ENCODE measurements around the gene LILRB1.
"Not testable (repeated sequence)": the region's sequence is repeated elsewhere in the genome, so short reads cannot be mapped to it uniquely, and the experiment has no call there.

Gene LILRB1

DNA sequence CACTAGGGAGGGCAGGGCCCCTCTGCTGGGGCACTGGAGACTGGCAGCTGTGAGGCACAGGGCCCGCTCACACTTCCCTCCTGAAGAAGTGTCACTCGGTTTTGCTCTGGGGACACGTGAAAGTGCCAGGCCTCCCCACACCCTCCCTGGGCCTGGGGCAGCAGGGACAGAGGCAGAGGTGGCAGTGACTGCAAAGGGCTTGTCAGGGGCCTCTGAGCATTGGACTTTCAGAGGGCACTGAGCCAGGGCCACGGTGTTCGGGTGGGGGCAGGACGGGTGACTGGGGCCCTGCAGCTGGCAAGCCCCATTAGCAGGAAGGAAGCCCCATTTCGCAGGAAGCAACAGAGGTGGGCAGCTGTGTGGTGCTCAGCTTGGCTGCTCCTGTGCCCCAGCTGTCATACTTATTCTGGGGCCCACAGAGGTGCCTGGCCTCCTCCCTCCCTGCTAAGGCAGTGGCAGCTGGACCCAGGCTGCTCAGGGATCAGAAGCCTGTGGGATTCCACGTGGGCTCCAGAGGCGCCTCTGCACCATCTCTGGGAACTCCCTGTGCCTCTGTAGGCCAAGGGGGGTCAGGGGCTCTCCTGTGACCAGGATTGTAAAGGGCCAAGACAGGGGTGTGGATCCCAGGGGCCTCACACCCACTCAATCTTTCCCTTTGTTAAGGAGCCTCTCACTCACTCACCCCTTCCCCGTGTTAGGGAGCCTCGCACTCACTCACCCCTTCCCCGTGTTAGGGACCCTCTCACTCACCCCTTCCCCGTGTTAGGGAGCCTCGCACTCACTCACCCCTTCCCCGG is 5.2 kb upstream of the LILRB1 start:
- not testable (repeated sequence) for DNase-seq (ENCODE audit: low spot score)

DNA sequence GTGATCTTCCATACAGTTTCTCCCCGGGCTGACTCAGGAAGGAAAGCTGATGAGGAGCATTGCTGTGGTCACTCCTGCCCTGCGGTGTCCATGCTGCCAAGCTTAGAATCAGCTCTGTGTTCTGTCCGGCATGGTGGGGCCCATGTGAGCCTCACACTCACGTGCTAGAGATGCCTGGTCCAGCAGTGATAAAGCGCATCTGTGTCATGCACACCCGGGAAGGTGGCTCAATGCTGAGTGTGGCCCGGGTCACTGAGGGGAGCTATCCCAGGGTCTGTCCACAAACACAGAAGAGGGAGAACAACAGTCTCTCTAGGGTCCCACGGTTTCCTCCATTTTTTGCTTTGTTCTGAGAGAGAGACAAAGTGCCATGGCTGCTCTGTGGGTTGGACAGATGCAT is 3.5 kb upstream of the LILRB1 start:
- DNase-seq (ENCODE audit: low spot score): no peak

DNA sequence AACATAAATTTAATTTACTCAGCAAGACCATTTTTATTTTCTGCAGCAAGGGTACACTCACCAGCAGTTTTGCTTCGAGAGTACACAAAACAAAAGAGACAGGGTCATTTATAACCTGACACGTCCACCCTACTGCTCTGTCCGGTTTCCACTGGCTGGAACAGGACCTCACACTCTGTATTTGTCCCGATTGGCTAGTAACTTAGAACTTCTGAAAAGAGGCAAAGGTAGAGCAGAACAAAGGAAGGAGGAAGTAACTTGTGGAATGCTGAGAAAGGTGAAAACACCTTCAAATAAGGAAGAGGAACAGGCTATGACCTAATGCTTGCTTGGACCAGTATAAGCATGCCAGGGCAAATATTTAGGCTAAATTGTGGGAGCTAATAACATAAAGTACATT is 2.4 kb upstream of the LILRB1 start:
- DNase-seq (ENCODE audit: low spot score): not testable (repeated sequence)

DNA sequence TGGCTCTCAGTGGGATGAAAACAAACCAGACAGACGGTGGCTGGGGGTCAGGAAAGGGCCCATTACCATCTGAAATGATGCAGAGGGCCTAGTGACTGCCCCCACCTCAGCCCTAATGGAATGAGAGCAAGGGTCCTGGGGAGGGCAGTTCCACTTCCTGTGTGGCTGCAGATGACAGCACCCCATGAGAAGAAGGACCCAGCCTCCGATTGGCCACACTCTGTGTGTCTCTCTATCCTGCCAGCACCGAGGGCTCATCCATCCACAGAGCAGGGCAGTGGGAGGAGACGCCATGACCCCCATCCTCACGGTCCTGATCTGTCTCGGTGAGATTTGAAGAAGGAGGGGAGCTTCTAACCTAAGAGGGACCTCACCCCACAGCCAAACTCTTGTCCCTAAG is 498 bp downstream of the LILRB1 start:
- DNase-seq (ENCODE audit: low spot score): peak; percentile 4

DNA sequence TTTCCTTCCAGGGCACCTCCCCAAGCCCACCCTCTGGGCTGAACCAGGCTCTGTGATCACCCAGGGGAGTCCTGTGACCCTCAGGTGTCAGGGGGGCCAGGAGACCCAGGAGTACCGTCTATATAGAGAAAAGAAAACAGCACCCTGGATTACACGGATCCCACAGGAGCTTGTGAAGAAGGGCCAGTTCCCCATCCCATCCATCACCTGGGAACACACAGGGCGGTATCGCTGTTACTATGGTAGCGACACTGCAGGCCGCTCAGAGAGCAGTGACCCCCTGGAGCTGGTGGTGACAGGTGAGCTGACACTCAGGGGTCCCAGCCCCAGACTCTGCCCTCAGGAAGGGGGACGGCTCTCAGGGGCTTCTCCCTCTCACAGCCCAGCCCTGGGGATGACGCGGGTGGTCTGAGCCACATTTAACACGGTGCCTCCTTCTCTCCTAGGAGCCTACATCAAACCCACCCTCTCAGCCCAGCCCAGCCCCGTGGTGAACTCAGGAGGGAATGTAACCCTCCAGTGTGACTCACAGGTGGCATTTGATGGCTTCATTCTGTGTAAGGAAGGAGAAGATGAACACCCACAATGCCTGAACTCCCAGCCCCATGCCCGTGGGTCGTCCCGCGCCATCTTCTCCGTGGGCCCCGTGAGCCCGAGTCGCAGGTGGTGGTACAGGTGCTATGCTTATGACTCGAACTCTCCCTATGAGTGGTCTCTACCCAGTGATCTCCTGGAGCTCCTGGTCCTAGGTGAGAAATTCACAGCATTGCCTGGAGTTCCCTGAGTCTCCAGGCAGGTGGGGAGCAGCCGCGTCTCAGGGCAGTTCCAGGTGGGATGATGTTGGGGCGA is 1.4 kb downstream of the LILRB1 start:
- not testable (repeated sequence) for DNase-seq (ENCODE audit: low spot score)

DNA sequence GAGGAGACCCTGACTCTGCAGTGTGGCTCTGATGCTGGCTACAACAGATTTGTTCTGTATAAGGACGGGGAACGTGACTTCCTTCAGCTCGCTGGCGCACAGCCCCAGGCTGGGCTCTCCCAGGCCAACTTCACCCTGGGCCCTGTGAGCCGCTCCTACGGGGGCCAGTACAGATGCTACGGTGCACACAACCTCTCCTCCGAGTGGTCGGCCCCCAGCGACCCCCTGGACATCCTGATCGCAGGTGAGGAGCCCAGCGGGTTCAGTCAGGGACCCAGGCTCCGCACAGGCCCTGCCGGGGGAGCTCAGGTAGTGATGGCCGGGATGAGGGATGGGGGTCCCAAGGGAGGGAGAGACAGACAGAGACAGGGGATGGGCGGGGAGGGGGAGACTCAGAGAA is 2.2 kb downstream of the LILRB1 start:
- not testable (repeated sequence) for DNase-seq (ENCODE audit: low spot score)

DNA sequence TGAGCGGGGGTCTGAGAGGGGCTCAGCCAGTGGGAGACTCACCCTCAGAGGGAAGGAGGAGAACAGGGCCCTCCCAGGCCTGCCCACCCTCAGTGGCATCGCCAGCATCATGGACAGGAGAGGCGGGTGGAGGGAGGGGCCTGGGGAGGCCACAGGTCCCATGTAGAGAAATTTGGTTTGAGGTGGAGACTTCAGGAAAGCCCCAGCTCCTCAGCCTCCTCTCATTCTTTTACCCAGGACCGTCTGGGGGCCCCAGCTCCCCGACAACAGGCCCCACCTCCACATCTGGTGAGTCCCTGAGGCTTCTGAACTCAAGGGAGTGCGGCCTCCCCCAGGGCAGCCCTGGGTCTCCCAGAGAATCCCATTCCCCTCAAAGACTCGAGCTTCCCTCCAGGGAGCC is 3.1 kb downstream of the LILRB1 start:
- no peak for DNase-seq (ENCODE audit: low spot score)

DNA sequence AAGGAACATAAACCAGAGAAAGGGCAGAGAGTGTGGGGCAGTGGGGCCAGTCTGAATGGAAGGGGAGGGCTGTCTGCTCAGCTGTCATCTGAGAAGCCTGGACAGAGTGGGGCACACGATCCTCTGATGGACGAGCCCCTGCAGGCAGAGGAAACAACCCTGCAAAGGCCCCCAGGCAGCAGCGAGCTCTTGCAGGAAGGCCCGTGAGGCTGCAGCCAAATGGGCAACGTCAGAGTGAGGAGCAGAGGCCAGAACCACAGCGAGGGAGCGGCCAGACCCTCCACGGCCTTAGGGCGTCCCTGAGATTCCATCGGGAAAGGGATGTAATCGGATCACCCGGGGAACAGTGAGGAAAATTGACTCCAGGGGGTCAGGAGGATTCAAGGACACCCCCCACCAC is 5.8 kb downstream of the LILRB1 start:
- not testable (repeated sequence) for DNase-seq (ENCODE audit: low spot score)

DNA sequence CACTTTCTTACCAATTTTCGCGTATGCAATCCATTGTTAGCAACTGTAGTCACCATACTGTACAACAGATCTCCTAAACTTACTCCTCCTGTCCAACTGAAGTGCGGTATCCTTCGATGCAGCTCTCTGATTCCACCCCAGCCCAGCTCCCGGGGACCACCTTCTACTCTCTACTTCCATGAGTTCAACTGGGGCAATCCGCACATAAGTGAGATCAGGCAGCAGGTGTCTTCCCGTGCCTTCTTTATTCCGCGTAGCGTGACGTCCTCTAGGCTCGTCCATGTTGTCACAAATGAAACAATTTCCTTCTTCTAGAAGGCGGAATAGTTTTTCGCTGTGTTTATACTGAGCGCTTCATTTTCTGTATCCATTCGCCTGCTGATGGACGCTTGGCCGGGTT is 8.4 kb downstream of the LILRB1 start:
- DNase-seq (ENCODE audit: low spot score): no peak

DNA sequence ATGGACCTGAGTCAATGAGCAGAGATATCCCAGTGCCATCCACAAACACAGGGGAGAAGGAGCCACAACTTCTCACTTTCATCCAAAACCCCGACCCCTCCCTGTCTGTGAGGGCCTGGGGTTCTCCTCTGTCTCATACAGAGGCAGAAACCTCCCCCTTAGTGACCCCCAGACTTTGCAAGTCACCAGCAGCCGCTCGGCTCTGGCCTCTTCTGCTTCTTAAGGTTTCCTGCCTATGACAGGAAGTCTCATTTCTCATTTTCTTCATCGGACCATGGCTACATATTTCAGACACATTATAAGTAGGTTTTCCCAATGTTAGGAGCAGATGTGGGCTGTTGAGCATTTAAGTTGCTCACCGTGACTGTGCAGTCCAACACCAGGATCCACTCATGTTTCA is 12.7 kb downstream of the LILRB1 start:
- not testable (repeated sequence) for DNase-seq (ENCODE audit: low spot score)

DNA sequence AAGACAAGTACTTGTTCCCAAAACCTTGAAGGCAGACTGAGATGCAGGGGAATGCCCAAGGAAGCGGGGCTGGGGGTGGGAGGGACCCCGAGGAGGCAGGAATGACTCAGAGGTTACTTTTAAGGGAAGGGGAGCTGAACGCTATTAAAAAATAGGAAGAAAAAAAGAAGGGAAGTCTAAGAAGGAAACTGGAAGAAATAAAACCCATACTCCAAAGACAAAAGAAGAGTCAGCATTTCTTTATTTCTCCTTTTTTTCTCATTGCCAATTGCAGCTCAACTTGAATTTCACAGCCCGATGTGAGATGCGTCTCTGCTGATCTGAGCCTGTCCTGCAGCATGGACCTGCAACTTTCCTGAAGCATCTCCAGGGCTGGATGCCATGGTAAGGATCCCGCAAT is 13.3 kb downstream of the LILRB1 start:
- DNase-seq (ENCODE audit: low spot score): not testable (repeated sequence)

DNA sequence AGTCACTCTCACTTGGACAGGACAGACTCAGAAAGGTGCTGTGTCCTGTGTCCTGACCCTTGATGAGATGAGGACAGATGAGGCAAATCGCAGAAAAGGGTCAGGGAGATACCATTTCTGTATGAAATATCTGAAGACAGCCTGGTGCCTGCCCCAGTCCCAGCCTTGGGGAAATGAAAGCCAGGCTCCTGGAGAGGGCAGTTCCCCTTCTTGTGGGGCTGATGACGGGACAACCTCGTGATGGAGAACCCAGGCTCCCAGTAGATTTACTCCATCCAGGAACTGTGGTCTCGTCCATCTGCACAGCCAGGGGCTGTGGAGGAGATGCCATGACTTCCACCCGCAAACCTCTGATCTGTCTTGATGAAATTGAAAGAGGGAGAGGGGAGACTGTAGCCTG is 13.8 kb downstream of the LILRB1 start:
- DNase-seq (ENCODE audit: low spot score): peak; percentile 45

DNA sequence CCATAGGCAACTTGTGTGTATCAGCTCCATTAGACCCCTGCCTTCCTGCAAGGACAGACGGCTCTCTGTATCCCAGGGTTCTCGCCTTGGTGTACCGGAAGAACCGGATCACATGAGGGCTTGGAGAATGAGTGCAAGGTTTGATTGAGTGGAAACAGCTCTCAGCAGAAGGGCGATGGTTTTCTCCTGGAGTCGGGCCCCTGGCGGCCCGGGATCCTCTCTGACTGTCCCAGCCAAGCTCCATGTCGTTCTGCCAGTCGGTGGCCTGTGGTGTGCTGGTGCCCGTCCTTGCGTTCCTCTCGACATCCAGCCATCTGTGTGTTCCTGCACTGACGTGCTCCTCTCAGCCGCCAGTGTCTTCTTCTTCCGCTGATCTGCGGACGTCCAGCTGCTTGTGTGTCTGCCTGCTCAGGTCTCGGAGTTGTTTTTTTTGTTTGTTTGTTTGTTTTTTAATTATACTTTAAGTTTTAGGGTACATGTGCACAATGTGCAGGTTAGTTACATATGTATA is 16.1 kb downstream of the LILRB1 start:
- DNase-seq (ENCODE audit: low spot score): no peak

DNA sequence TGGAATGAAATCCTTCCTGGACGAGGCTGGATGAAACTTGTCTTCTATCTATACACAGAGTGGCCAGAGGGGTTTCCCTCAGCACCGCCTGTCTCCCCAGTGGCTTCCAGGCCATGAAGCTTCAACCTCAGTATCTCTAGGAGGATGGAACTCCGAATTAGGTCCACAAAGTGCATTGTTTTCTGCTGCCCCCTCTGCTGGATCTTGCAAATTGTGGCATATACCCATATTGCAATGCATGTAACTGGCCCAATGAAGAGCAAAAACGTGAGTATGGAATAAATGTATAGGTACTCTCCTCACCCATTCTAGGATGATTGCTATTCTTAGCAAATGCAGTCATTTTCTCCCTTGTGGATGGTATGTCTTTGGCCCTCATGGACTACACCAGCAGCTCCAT is 17.8 kb downstream of the LILRB1 start:
- DNase-seq (ENCODE audit: low spot score): no peak

DNA sequence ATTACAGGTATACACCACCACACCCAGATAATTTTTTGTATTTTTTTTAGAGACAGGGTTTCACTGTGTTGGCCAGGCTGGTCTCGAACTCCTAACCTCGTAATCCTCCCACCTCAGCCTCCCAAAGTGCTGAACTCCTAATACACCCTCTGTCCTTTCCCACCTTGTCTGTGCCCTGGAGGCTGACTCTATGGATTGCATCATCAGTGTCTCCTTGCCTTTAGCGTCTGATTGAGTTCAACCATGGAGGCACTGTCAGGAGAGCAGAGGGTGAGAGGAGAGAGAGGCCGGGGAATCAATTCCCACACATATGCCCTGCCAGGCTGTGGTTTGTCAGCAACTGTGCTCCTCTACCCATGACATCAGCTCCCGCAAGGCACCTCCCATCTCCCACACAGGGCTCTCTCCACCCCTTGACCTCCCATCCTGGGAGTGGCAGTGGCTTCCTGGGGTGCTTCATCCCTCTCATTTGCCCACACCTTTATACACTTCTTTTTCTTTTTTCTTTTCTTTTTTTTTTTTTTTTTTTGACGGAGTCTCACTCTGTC is 19.9 kb downstream of the LILRB1 start:
- DNase-seq (ENCODE audit: low spot score): no peak

DNA sequence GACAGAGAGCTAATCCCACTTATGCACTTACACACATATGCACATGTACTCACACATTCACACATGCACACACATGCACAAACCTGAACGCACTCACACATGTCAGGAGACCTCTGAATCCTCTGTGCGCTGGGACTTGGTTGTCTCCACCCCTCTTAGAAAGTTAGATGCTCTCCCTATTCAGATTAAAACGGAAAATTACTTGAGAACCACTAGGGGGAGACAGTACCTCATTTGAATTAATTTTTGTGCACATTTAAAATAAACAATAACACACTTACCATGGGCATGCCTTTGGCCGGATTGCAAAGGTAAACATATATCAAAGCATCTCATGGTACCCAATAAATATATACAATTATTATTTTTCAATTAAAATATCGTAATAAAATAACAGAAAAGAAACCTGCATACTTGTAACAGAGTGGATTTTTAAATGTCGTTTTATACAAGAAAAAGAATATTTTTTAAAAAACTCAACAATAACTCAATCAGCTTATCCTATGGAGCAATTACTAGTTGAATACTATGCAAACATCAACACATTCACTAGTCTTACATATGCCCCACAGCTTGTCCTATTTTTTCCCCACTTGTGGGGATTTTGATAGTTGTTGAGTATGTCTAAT is 23.0 kb downstream of the LILRB1 start:
- peak; percentile 21 for DNase-seq (ENCODE audit: low spot score)

DNA sequence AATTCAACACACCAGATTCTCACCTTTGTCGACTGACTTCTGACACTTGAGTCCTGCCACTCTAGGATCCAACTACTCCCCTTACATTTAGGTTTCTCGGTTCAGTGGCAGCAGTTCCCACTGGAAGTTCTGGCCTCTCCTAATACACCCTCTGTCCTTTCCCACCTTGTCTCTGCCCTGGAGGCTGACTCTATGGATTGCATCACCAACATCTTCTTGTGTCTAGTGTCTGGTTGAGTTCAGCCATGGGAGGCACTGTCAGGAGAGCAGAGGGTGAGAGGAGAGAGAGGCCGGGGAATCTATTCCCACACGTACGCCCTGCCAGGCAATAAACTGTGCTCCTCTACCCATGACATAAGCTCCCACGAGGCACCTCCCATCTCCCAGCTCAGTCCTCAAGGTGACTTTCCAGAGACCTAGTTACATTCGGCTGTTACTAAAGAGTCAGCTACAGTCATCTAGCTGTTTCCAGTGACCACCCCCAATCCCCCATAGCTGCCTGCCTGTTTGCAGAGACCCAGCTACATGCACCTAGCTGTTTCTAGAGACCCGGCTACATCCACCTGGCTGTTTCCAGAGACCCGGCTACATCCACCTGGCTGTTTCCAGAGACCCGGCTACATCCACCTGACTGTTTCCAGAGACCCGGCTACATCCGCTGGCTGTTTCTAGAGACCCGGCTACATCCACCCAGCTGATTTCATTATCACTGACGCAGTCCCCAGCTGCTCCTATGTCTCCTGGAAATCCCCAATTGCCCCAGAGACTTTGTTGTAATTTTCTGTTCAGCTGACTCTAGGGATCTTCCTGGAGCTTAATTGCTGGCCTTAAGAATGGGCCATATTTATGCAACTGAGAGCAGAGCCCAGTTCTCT is 24.4 kb downstream of the LILRB1 start:
- DNase-seq (ENCODE audit: low spot score): no peak

DNA sequence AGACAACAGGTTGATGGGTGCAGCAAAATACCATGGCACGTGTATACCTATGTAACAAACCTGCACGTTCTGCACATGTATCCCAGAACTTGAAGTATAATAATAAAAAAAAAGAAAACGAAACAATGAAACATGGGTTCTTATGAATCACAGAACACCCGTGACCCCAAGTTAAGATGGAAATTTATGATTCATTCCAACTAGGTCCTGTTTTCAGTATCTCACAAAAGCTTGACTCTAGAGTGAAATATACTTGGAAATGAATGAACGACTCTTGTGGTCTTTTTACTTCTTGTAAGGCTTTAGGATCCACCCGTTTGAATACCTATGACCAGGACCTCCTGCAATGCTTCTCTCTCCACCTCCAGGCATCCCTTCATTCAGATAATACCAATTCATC is 29.0 kb downstream of the LILRB1 start:
- DNase-seq (ENCODE audit: low spot score): no peak

DNA sequence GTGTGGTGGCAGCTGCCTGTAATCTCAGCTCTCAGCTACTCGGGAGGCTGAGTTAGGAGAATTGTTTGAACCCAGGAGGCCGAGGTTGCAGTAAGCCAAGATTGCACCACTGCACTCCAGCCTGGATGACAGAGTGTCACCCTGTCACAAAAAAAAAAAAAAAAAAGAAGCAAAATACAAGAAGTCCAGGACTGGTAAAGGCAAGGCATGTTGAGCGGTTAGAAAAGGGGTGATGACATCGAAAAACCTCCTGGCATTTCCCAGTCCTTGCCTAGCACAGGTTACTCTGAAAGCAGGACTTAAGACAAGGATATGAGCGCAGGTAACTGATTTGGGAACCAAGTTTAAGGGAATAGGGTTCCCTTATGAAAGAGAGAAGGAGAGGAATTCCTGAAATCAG is 30.0 kb downstream of the LILRB1 start:
- DNase-seq (ENCODE audit: low spot score): no peak

DNA sequence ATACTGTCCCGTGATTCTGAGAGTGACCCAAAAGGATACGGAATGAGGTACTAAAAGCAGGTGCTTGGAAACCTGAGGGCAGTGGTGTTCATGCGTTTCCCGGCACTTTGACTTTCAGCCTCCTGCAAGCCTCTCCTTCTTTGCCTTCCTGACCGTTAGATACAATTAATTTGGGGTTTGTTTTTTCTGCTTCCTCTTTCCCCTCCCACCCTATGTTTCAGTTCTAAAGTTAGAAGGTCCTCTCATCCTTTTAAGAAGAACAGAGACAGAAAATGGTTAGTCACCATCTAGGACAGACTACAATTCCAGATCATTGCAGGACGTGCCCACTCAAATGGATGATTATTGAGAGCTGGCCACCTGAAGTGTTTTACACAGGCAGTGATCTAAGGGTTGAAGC is 30.7 kb downstream of the LILRB1 start:
- DNase-seq (ENCODE audit: low spot score): peak; percentile 20

DNA sequence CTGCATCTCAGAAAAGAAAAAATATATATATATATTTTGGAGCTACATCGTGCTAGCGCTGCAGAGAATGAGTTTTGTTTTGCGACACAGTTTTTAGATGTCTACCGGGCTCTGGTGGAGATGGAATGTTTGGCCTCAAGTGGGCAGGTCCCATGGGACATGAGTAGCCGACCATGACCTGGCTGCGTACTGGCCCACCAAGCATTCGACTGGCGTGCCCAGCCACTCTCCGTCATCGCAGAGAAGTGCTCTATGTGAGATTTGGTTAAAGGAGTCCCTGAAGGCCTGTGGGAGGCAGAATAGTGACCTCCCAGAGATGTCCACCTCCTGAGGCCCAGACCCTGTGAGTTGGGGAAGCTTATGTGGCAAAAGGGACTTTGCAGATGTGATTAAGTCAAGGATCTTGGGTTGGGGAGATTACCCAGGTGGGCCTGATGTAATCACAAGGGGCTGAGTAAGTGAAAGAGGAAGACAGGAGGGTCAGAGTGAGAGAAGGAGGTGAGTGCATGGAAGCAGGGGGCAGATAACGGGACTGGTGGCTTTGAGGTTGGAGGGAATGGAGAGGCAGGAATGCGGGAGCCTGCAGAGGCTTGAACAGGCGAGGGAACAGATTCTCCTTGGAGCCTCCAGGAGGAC is 31.7 kb downstream of the LILRB1 start:
- DNase-seq (ENCODE audit: low spot score): no peak
